ENCODE results near the gene ATG7.

ATG7 gene

GRCh38 chr3:11230125-11230524 lies 42.1 kb upstream of the ATG7 start:
- TF ChIP-seq, protein P1, sequence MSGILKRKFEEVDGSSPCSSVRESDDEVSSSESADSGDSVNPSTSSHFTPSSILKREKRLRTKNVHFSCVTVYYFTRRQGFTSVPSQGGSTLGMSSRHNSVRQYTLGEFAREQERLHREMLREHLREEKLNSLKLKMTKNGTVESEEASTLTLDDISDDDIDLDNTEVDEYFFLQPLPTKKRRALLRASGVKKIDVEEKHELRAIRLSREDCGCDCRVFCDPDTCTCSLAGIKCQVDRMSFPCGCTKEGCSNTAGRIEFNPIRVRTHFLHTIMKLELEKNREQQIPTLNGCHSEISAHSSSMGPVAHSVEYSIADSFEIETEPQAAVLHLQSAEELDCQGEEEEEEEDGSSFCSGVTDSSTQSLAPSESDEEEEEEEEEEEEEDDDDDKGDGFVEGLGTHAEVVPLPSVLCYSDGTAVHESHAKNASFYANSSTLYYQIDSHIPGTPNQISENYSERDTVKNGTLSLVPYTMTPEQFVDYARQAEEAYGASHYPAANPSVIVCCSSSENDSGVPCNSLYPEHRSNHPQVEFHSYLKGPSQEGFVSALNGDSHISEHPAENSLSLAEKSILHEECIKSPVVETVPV (CRISPR knock-in tag; IDR thresholded peaks at IDR 0.05): no peak
- TF ChIP-seq ESRRG (CRISPR knock-in tag; IDR thresholded peaks at IDR 0.05) (no peak), ZFP3 (CRISPR knock-in tag; IDR thresholded peaks at IDR 0.05) (no peak), ZNF565 (CRISPR knock-in tag; conservative IDR thresholded peaks at IDR 0.05; ENCODE audit: low read depth) (no peak), TCF4 (CRISPR knock-in tag; IDR thresholded peaks at IDR 0.05; ENCODE audit: borderline replicate concordance) (no peak), BACH2 (CRISPR knock-in tag; IDR thresholded peaks at IDR 0.05; ENCODE audit: borderline replicate concordance) (no peak), ISL1 (CRISPR knock-in tag; IDR thresholded peaks at IDR 0.05) (no peak), PPARA (CRISPR knock-in tag; IDR thresholded peaks at IDR 0.05; ENCODE audit: borderline replicate concordance) (no peak), POU6F1 (CRISPR knock-in tag; IDR thresholded peaks at IDR 0.05; ENCODE audit: borderline replicate concordance, low read depth) (no peak), CSDC2 (CRISPR knock-in tag; IDR thresholded peaks at IDR 0.05) (no peak), ARNTL (CRISPR knock-in tag; IDR thresholded peaks at IDR 0.05; ENCODE audit: borderline replicate concordance, low read depth) (no peak), PATZ1 (CRISPR knock-in tag; IDR thresholded peaks at IDR 0.05; ENCODE audit: borderline replicate concordance) (no peak), ZFP30 (CRISPR knock-in tag; IDR thresholded peaks at IDR 0.05) (no peak)
- ATAC-seq: no peak

GRCh38 chr3:11230832-11231231 lies 41.4 kb upstream of the ATG7 start:
- TF ChIP-seq PATZ1 (CRISPR knock-in tag; IDR thresholded peaks at IDR 0.05; ENCODE audit: borderline replicate concordance): no peak
- TF ChIP-seq ZC3H10 (CRISPR knock-in tag; IDR thresholded peaks at IDR 0.05): no peak
- TF ChIP-seq PPARA (CRISPR knock-in tag; IDR thresholded peaks at IDR 0.05; ENCODE audit: borderline replicate concordance): no peak
- TF ChIP-seq ZNF565 (CRISPR knock-in tag; conservative IDR thresholded peaks at IDR 0.05; ENCODE audit: low read depth): no peak
- TF ChIP-seq TOX (CRISPR knock-in tag; IDR thresholded peaks at IDR 0.05; ENCODE audit: borderline replicate concordance): no peak
- no peak for TF ChIP-seq CSDC2 (CRISPR knock-in tag; IDR thresholded peaks at IDR 0.05)
- TF ChIP-seq BACH2 (CRISPR knock-in tag; IDR thresholded peaks at IDR 0.05; ENCODE audit: borderline replicate concordance): no peak
- TF ChIP-seq ZNF70 (CRISPR knock-in tag; IDR thresholded peaks at IDR 0.05): no peak
- TF ChIP-seq ZFP30 (CRISPR knock-in tag; IDR thresholded peaks at IDR 0.05): no peak
- no peak for TF ChIP-seq TSHZ2 (CRISPR knock-in tag; IDR thresholded peaks at IDR 0.05)
- no peak for TF ChIP-seq SNAI2 (CRISPR knock-in tag; IDR thresholded peaks at IDR 0.05)
- TF ChIP-seq, protein P1 (CRISPR knock-in tag; IDR thresholded peaks at IDR 0.05): no peak
- no peak for TF ChIP-seq ZNF8 (CRISPR knock-in tag; IDR thresholded peaks at IDR 0.05)
- no peak for TF ChIP-seq OSR1 (CRISPR knock-in tag; IDR thresholded peaks at IDR 0.05)
- TF ChIP-seq ESRRG (CRISPR knock-in tag; IDR thresholded peaks at IDR 0.05): no peak
- TF ChIP-seq ARNTL (CRISPR knock-in tag; IDR thresholded peaks at IDR 0.05; ENCODE audit: borderline replicate concordance, low read depth): no peak
- no peak for TF ChIP-seq GLIS3 (CRISPR knock-in tag; IDR thresholded peaks at IDR 0.05)
- TF ChIP-seq RARB (CRISPR knock-in tag; IDR thresholded peaks at IDR 0.05): no peak
- no peak for TF ChIP-seq ZFP3 (CRISPR knock-in tag; IDR thresholded peaks at IDR 0.05)
- no peak for TF ChIP-seq TCF4 (CRISPR knock-in tag; IDR thresholded peaks at IDR 0.05; ENCODE audit: borderline replicate concordance)
- ATAC-seq: no peak
